Erythroblast (primary cell): Measurements from ENCODE around the gene SLC6A15.

Experiments
- GATA1 ChIP-seq: IDR thresholded peaks from 2 replicates; pipeline ENCODE4 v1.6.1; 2011; ENCODE audit warnings: low read depth, mild to moderate bottlenecking, control low read depth, low read length, moderate library complexity
- POLR2A ChIP-seq: IDR thresholded peaks from 2 replicates; pipeline ENCODE4 v1.6.1; 2011; ENCODE audit warnings: mild to moderate bottlenecking, low read length

DNA sequence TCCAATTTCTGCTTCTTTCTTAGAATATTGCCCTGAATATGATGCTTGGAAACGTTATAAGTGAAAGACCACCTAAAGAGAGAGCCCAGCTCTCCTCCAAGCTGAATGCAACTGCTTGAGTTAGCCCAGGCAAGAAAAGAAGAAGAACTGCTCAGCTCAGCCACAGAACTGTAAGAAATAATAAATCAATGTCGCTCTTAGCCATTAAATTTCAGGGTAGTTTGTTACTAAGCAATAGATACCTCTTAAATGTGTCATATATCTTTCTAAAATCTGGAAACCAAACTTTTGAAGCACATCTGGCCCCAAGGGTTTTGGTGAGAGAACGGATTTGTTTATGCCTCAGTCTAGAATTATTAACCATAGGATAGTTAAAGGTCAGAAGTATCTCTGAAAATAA lies 50.4 kb downstream of the SLC6A15 start:
- TF ChIP-seq POLR2A (no peak), GATA1 (no peak)
